ENCODE results near the gene SP3. TPM values are rescaled to one million over a fixed set of nuclear protein-coding genes. Genes with fewer than 3 reads are reported as not detected.

SP3 gene
- total RNA-seq, 1 experiment from 2014 or later: 73.8 TPM

- H3K9me3 Mint-ChIP-seq (ENCODE audit: unreplicated experiment): no peaks in the 10 kb centered on the region
- no TSS peak for BruUV-seq (replicated peaks)
- no peak for DNase-seq (ENCODE audit: unreplicated experiment)
- ChIA-PET POLR2A (no interaction called here), CTCF (interaction anchor here (0.7 kb wide), 1 partner anchor 196 kb away, joined by 4 read pairs; no protein-coding TSS in a partner anchor)
- TF ChIP-seq CTCF (IDR thresholded peaks at IDR 0.05; ENCODE audit: unreplicated experiment): no peak
- intact Hi-C loops (cut with micrococcal nuclease): no loop called here
- peaks cover 30% of the 10 kb centered on the region for H3K36me3 Mint-ChIP-seq (ENCODE audit: insufficient read depth, unreplicated experiment)
- no peak overlapping the region for H3K4me3 Mint-ChIP-seq (ENCODE audit: unreplicated experiment)
- H3K4me1 Mint-ChIP-seq (ENCODE audit: insufficient read depth, unreplicated experiment): peaks cover 35% of the 10 kb centered on the region
- H3K27ac Mint-ChIP-seq (ENCODE audit: low read depth, unreplicated experiment): no peak overlapping the region
- H3K27me3 Mint-ChIP-seq (ENCODE audit: insufficient read depth, unreplicated experiment): no peaks in the 10 kb centered on the region
Observed at GRCh38 chr2:173943738-173944137, 21.4 kb downstream of the SP3 start.

- Mint-ChIP-seq H3K9me3 (ENCODE audit: unreplicated experiment) (no peaks in the 10 kb centered on the region), H3K4me3 (ENCODE audit: unreplicated experiment) (no peak overlapping the region), H3K4me1 (ENCODE audit: insufficient read depth, unreplicated experiment) (peaks cover 35% of the 10 kb centered on the region), H3K36me3 (ENCODE audit: insufficient read depth, unreplicated experiment) (peaks cover 30% of the 10 kb centered on the region), H3K27me3 (ENCODE audit: insufficient read depth, unreplicated experiment) (no peaks in the 10 kb centered on the region), H3K27ac (ENCODE audit: low read depth, unreplicated experiment) (no peak overlapping the region)
- no peak for TF ChIP-seq CTCF (IDR thresholded peaks at IDR 0.05; ENCODE audit: unreplicated experiment)
- no TSS peak for BruUV-seq (replicated peaks)
- POLR2A ChIA-PET: no interaction called here
- intact Hi-C loops (cut with micrococcal nuclease): no loop called here
- no peak for DNase-seq (ENCODE audit: unreplicated experiment)
- CTCF ChIA-PET: interaction anchor here (0.6 kb wide), 1 partner anchor 101 kb away, joined by 3 read pairs; no protein-coding TSS in a partner anchor
Observed at GRCh38 chr2:173942861-173943523, 22.2 kb downstream of the SP3 start.

DNA sequence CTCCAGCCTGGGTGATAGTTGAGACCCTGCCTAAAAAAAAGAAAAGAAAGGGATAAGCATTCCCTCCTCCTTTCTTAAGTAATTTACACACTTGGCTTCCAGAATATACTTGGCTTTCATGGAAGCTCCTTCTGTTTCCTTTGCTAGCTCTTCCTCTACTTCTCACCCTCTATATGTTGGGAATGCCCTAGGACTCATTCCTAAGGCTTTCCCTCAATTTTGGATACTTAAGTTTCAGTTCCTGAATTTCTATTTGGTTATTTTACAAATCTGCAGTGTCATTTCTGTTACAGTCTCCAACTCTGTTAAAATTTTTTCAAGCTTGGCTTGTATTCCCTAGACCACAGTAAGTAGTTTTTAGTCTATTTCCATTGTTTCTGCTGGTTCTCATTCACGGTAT, 23.6 kb downstream of the SP3 start:
- POLR2A ChIA-PET: no interaction called here
- TF ChIP-seq CTCF (IDR thresholded peaks at IDR 0.05; ENCODE audit: unreplicated experiment): no peak
- Mint-ChIP-seq H3K4me1 (ENCODE audit: insufficient read depth, unreplicated experiment) (peaks cover 23% of the 10 kb centered on the region), H3K27me3 (ENCODE audit: insufficient read depth, unreplicated experiment) (no peaks in the 10 kb centered on the region), H3K36me3 (ENCODE audit: insufficient read depth, unreplicated experiment) (peaks cover 19% of the 10 kb centered on the region), H3K9me3 (ENCODE audit: unreplicated experiment) (no peaks in the 10 kb centered on the region), H3K4me3 (ENCODE audit: unreplicated experiment) (no peak overlapping the region), H3K27ac (ENCODE audit: low read depth, unreplicated experiment) (peak overlapping the region; percentile 0)
- BruUV-seq (replicated peaks): no TSS peak
- intact Hi-C loops (cut with micrococcal nuclease): no loop called here
- CTCF ChIA-PET: interaction anchor here (0.9 to 1.5 kb wide), 3 partner anchors 96 to 539 kb away, joined by 3 read pairs; no protein-coding TSS in a partner anchor
- DNase-seq (ENCODE audit: unreplicated experiment): no peak

DNA sequence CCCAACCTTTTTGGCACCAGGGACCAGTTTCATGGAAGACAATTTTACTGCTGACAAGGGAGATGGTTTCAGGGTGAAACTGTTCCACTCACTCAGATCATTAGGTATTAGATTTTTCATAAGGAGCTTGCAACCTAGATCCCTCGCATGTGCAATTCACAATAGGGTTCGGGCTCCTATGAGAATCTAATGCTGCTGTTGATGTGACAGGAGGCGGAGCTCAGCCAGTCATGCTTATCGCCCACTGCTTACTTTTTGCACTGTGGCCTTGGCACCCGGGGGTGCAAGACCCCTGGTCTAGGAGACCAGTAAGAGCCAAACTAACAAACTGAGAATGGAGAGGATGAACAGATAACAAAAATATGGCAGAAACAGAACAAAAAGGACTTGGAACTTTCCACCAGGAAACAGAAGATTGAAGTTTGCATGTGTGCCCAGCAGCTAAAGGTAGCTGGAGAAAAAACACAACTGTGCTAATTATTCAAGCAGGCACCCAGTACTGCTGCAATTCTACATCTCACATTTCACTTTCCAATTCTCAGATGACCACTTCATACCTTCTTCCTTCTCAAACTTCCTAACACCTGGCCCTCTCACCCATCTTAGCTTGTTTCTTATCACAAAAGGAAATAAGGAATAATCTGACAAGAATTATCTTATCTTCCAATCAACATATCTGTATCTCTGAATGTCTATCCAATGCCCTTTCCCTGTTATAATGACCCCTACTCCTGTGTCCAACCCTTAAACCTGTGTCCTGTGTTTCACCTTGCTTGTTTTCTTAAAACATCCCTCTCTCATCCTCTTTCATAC, 24.8 kb downstream of the SP3 start:
- ChIA-PET CTCF (interaction anchor here (1.5 kb wide), 1 partner anchor 537 kb away, joined by 3 read pairs; no protein-coding TSS in a partner anchor), POLR2A (interaction anchor here (1.4 to 1.5 kb wide), 2 partner anchors 9 to 21 kb away, joined by 4 read pairs; no protein-coding TSS in a partner anchor)
- intact Hi-C loops (cut with micrococcal nuclease): no loop called here
- TF ChIP-seq CTCF (IDR thresholded peaks at IDR 0.05; ENCODE audit: unreplicated experiment): no peak
- Mint-ChIP-seq H3K4me1 (ENCODE audit: insufficient read depth, unreplicated experiment) (peaks cover 23% of the 10 kb centered on the region), H3K27ac (ENCODE audit: low read depth, unreplicated experiment) (no peak overlapping the region), H3K36me3 (ENCODE audit: insufficient read depth, unreplicated experiment) (peaks cover 15% of the 10 kb centered on the region), H3K9me3 (ENCODE audit: unreplicated experiment) (no peaks in the 10 kb centered on the region), H3K27me3 (ENCODE audit: insufficient read depth, unreplicated experiment) (no peaks in the 10 kb centered on the region), H3K4me3 (ENCODE audit: unreplicated experiment) (no peak overlapping the region)
- no TSS peak for BruUV-seq (replicated peaks)
- DNase-seq (ENCODE audit: unreplicated experiment): no peak

Data from MCF 10A (cell line).